ENCODE results near the gene CATSPERD. TPM values are rescaled to one million over a fixed set of nuclear protein-coding genes. Genes with fewer than 3 reads are reported as not detected.

CATSPERD gene
- total RNA-seq, 1 donor from 2014 or later = not detected

GRCh38 chr19:5805462-5806132 is 85.2 kb downstream of the CATSPERD start:
- Histone ChIP-seq H3K4me2 (ENCODE audit: low read length) (no peak overlapping the region), H2AFZ (ENCODE audit: low read depth, low read length) (no peak overlapping the region), H4K20me1 (ENCODE audit: insufficient read depth, low read length) (no peaks in the 10 kb centered on the region), H3K36me3 (ENCODE audit: insufficient read depth, low read length) (no peaks in the 10 kb centered on the region), H3K27me3 (ENCODE audit: insufficient read depth, low read length) (peaks cover 20% of the 10 kb centered on the region), H3K9me3 (ENCODE audit: insufficient read depth, low read depth, low read length) (no peaks in the 10 kb centered on the region), H3K4me3 (ENCODE audit: insufficient read depth, low read depth, low read length) (no peak overlapping the region), H3K4me1 (ENCODE audit: insufficient read depth, low read length) (peaks cover 5% of the 10 kb centered on the region), H3K79me2 (ENCODE audit: insufficient read depth, low read length) (no peaks in the 10 kb centered on the region), H3K27ac (ENCODE audit: low read depth, low read length) (no peak overlapping the region), H3K9ac (ENCODE audit: low read length) (no peak overlapping the region)
- peaks cover 41% of the 10 kb centered on the region for H3K27me3 Mint-ChIP-seq (ENCODE audit: low read depth, unreplicated experiment)
- H3K27ac Mint-ChIP-seq (ENCODE audit: unreplicated experiment) = no peak overlapping the region
- no peaks in the 10 kb centered on the region for H3K36me3 Mint-ChIP-seq (ENCODE audit: low read depth, unreplicated experiment)
- TF ChIP-seq, protein P1, sequence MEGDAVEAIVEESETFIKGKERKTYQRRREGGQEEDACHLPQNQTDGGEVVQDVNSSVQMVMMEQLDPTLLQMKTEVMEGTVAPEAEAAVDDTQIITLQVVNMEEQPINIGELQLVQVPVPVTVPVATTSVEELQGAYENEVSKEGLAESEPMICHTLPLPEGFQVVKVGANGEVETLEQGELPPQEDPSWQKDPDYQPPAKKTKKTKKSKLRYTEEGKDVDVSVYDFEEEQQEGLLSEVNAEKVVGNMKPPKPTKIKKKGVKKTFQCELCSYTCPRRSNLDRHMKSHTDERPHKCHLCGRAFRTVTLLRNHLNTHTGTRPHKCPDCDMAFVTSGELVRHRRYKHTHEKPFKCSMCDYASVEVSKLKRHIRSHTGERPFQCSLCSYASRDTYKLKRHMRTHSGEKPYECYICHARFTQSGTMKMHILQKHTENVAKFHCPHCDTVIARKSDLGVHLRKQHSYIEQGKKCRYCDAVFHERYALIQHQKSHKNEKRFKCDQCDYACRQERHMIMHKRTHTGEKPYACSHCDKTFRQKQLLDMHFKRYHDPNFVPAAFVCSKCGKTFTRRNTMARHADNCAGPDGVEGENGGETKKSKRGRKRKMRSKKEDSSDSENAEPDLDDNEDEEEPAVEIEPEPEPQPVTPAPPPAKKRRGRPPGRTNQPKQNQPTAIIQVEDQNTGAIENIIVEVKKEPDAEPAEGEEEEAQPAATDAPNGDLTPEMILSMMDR (IDR thresholded peaks at IDR 0.05; ENCODE audit: insufficient read depth, low read depth, low read length) = peak; percentile 45
- peak; percentile 96 for TF ChIP-seq EZH2 (IDR thresholded peaks at IDR 0.05; ENCODE audit: insufficient read depth, low read length)
- DNase-seq (ENCODE audit: low read depth) (no peak), FAIRE-seq (no peak)
- no peaks in the 10 kb centered on the region for H3K4me1 Mint-ChIP-seq (ENCODE audit: low read depth, unreplicated experiment)
- H3K4me3 Mint-ChIP-seq (ENCODE audit: unreplicated experiment) = peak overlapping the region; percentile 34
- no peaks in the 10 kb centered on the region for H3K9me3 Mint-ChIP-seq (ENCODE audit: unreplicated experiment)

DNA sequence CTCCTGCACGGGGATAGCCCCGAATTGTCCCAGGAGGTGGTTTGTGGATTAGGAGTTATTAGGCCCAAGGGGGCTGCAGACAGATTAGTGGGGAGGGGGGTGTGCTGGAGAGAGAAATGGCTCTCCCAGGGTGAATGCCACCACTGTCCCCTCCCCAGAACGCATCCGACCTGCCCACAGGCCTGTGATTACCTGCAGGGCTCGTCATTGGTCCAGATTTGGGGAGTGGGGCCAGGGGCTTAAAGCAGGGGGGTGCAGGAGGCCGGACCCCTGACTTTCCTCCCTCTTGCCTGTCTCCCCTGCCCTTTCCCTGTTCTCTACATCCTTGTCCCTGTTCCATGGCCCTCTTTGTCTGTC is 85.7 kb downstream of the CATSPERD start:
- Histone ChIP-seq H3K9ac (ENCODE audit: low read length) (no peak overlapping the region), H3K79me2 (ENCODE audit: insufficient read depth, low read length) (no peaks in the 10 kb centered on the region), H3K4me1 (ENCODE audit: insufficient read depth, low read length) (peaks cover 5% of the 10 kb centered on the region), H3K9me3 (ENCODE audit: insufficient read depth, low read depth, low read length) (no peaks in the 10 kb centered on the region), H3K27me3 (ENCODE audit: insufficient read depth, low read length) (peaks cover 20% of the 10 kb centered on the region), H3K4me2 (ENCODE audit: low read length) (no peak overlapping the region), H3K4me3 (ENCODE audit: insufficient read depth, low read depth, low read length) (no peak overlapping the region), H3K36me3 (ENCODE audit: insufficient read depth, low read length) (no peaks in the 10 kb centered on the region), H3K27ac (ENCODE audit: low read depth, low read length) (no peak overlapping the region), H2AFZ (ENCODE audit: low read depth, low read length) (no peak overlapping the region), H4K20me1 (ENCODE audit: insufficient read depth, low read length) (no peaks in the 10 kb centered on the region)
- no peak overlapping the region for H3K4me3 Mint-ChIP-seq (ENCODE audit: unreplicated experiment)
- H3K36me3 Mint-ChIP-seq (ENCODE audit: low read depth, unreplicated experiment) = no peaks in the 10 kb centered on the region
- H3K27ac Mint-ChIP-seq (ENCODE audit: unreplicated experiment) = no peak overlapping the region
- no peaks in the 10 kb centered on the region for H3K4me1 Mint-ChIP-seq (ENCODE audit: low read depth, unreplicated experiment)
- no peak for TF ChIP-seq EZH2 (IDR thresholded peaks at IDR 0.05; ENCODE audit: insufficient read depth, low read length)
- TF ChIP-seq, protein P1 (IDR thresholded peaks at IDR 0.05; ENCODE audit: insufficient read depth, low read depth, low read length) = no peak
- FAIRE-seq = no peak
- no peak for DNase-seq (ENCODE audit: low read depth)
- peaks cover 37% of the 10 kb centered on the region for H3K27me3 Mint-ChIP-seq (ENCODE audit: low read depth, unreplicated experiment)
- H3K9me3 Mint-ChIP-seq (ENCODE audit: unreplicated experiment) = no peaks in the 10 kb centered on the region

DNA sequence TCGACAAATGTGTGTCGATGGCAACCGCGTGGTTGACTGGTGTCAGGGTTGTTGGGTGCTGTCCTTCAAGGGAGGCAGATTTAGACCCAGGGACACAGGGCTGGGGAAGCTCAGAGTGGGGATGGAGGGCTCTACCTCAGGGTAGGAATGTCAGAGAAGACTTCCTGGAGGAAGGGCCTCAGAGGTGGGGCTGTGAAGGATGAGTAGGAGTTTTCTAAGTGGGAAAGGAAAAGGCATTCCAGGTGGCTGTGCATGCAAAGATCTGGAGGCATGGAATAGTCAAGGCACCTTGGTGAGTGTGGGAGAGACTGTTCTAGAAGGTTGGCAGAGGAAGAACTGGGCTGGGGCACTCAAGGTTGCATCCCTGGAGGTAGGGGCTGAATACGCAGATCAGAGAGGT is 86.5 kb downstream of the CATSPERD start:
- no peak for FAIRE-seq
- no peaks in the 10 kb centered on the region for H3K36me3 ChIP-seq (ENCODE audit: insufficient read depth, low read length)
- TF ChIP-seq, protein P1 (IDR thresholded peaks at IDR 0.05; ENCODE audit: insufficient read depth, low read depth, low read length) = no peak
- no peak for TF ChIP-seq EZH2 (IDR thresholded peaks at IDR 0.05; ENCODE audit: insufficient read depth, low read length)

More for the DNA sequence above, 86.5 kb downstream of the CATSPERD start:
- H3K4me1 ChIP-seq (ENCODE audit: insufficient read depth, low read length) = peaks cover 5% of the 10 kb centered on the region
- no peak overlapping the region for H3K4me3 ChIP-seq (ENCODE audit: insufficient read depth, low read depth, low read length)
- H3K9me3 ChIP-seq (ENCODE audit: insufficient read depth, low read depth, low read length) = no peaks in the 10 kb centered on the region
- Mint-ChIP-seq H3K27me3 (ENCODE audit: low read depth, unreplicated experiment) (peaks cover 34% of the 10 kb centered on the region), H3K27ac (ENCODE audit: unreplicated experiment) (no peak overlapping the region), H3K4me1 (ENCODE audit: low read depth, unreplicated experiment) (no peaks in the 10 kb centered on the region), H3K4me3 (ENCODE audit: unreplicated experiment) (no peak overlapping the region), H3K36me3 (ENCODE audit: low read depth, unreplicated experiment) (no peaks in the 10 kb centered on the region), H3K9me3 (ENCODE audit: unreplicated experiment) (no peaks in the 10 kb centered on the region)
- H3K27me3 ChIP-seq (ENCODE audit: insufficient read depth, low read length) = peaks cover 18% of the 10 kb centered on the region
- H3K9ac ChIP-seq (ENCODE audit: low read length) = no peak overlapping the region
- no peak overlapping the region for H2AFZ ChIP-seq (ENCODE audit: low read depth, low read length)
- DNase-seq (ENCODE audit: low read depth) = no peak
- no peaks in the 10 kb centered on the region for H3K79me2 ChIP-seq (ENCODE audit: insufficient read depth, low read length)
- no peaks in the 10 kb centered on the region for H4K20me1 ChIP-seq (ENCODE audit: insufficient read depth, low read length)
- no peak overlapping the region for H3K4me2 ChIP-seq (ENCODE audit: low read length)
- no peak overlapping the region for H3K27ac ChIP-seq (ENCODE audit: low read depth, low read length)
